Suprapubic skin (tissue), 4 donors: ENCODE results near the gene AACS. TPM values are rescaled to one million over a fixed set of nuclear protein-coding genes. Genes with fewer than 3 reads are reported as not detected.
"Not testable (repeated sequence)": the region's sequence is repeated elsewhere in the genome, so short reads cannot be mapped to it uniquely, and the experiment has no call there.

Experiments
- DNase-seq, 2 donors: peaks; one replicate each; pipeline ENCODE4 v3.0.0-alpha.2; 2019; ENCODE audit warnings: low spot score in 2 of 2
- H3K27ac ChIP-seq: fragments of 200-600 bp; sonication (generic); one replicate; pipeline ENCODE4 v1.5.1; 2019
- H3K27me3 ChIP-seq: fragments of 200-600 bp; sonication (generic); one replicate; pipeline ENCODE4 v1.5.1; 2019
- H3K36me3 ChIP-seq: fragments of 200-600 bp; sonication (generic); one replicate; pipeline ENCODE4 v1.5.1; 2019
- H3K4me1 ChIP-seq: fragments of 200-600 bp; sonication (generic); one replicate; pipeline ENCODE4 v1.5.1; 2019
- H3K4me3 ChIP-seq: fragments of 200-600 bp; sonication (generic); one replicate; pipeline ENCODE4 v1.5.1; 2019; ENCODE audit warnings: mild to moderate bottlenecking
- H3K9me3 ChIP-seq: fragments of 200-600 bp; sonication (generic); one replicate; pipeline ENCODE4 v1.5.1; 2019
- CTCF ChIP-seq, 2 donors: fragments of 200-600 bp in 1 of 2; fragments of 450-650 bp in 1 of 2; sonication (generic) in 1 of 2; IDR thresholded peaks; one replicate each; pipeline ENCODE4 v1.5.1; 2016 to 2019; ENCODE audit warnings: antibody characterized with exemption in 2 of 2, mild to moderate bottlenecking in 1 of 2, moderate library complexity in 1 of 2
- EP300 ChIP-seq: sonication (generic); formaldehyde crosslinking; IDR thresholded peaks from one replicate; pipeline ENCODE4 v1.6.1; 2017; ENCODE audit warnings: antibody characterized with exemption
- POLR2A ChIP-seq, 2 donors: fragments of 450-650 bp; IDR thresholded peaks; one replicate each; pipeline ENCODE4 v1.6.1; 2017; ENCODE audit warnings: antibody characterized with exemption in 2 of 2, mild to moderate bottlenecking in 2 of 2, moderate library complexity in 2 of 2
- POLR2AphosphoS5 ChIP-seq, 3 donors: sonication (generic); formaldehyde crosslinking; IDR thresholded peaks; one replicate each; pipeline ENCODE4 v1.6.1; 2017; ENCODE audit warnings: antibody characterized with exemption in 3 of 3
- WGBS: methylation state at CpG from one replicate; pipeline ENCODE4 v1.1.5; 2018; 5-methylcytosine and 5-hydroxymethylcytosine counted together
- total RNA-seq, 4 donors: library from RNA; depleted of rRNA; stranded (reverse); fragments of >200 nt; gene quantifications; one replicate each; pipeline ENCODE4 v1.1.0, GENCODE V29; 2016

Gene AACS
- total RNA-seq, 4 donors from 2014 or later: 69.0 to 103 (median 77.0) TPM

GRCh38 chr12:125056306-125056705, 8.9 kb upstream of the AACS start:
- Histone ChIP-seq H3K27me3 (no peaks in the 10 kb centered on the region), H3K4me1 (no peaks in the 10 kb centered on the region), H3K36me3 (no peaks in the 10 kb centered on the region), H3K4me3 (no peak overlapping the region), H3K9me3 (no peaks in the 10 kb centered on the region), H3K27ac (no peak overlapping the region)
- no peak for DNase-seq
- TF ChIP-seq POLR2A (IDR thresholded peaks at IDR 0.05) (no peak), EP300 (no peak), CTCF (IDR thresholded peaks at IDR 0.05) (no peak), POLR2AphosphoS5 (IDR thresholded peaks at IDR 0.05) (no peak)
- 85% methylated on average over 14 of the region's 14 CpGs for WGBS

GRCh38 chr12:125057708-125058107, 7.5 kb upstream of the AACS start:
- no peak for DNase-seq
- H3K27ac ChIP-seq: no peak overlapping the region
- no peak overlapping the region for H3K4me3 ChIP-seq
- WGBS: 85% methylated on average over 3 of the region's 5 CpGs
- H3K36me3 ChIP-seq: no peaks in the 10 kb centered on the region
- no peaks in the 10 kb centered on the region for H3K4me1 ChIP-seq
- no peaks in the 10 kb centered on the region for H3K9me3 ChIP-seq
- no peak for TF ChIP-seq EP300
- no peak for TF ChIP-seq POLR2AphosphoS5 (IDR thresholded peaks at IDR 0.05)
- TF ChIP-seq CTCF (IDR thresholded peaks at IDR 0.05): no peak
- TF ChIP-seq POLR2A (IDR thresholded peaks at IDR 0.05): no peak
- no peaks in the 10 kb centered on the region for H3K27me3 ChIP-seq

GRCh38 chr12:125061229-125061628, 4.0 kb upstream of the AACS start:
- Histone ChIP-seq H3K36me3 (no peaks in the 10 kb centered on the region), H3K27me3 (no peaks in the 10 kb centered on the region), H3K9me3 (no peaks in the 10 kb centered on the region), H3K4me3 (no peak overlapping the region), H3K27ac (no peak overlapping the region), H3K4me1 (peaks cover 11% of the 10 kb centered on the region)
- TF ChIP-seq EP300 (no peak), POLR2A (IDR thresholded peaks at IDR 0.05) (no peak), CTCF (IDR thresholded peaks at IDR 0.05) (no peak), POLR2AphosphoS5 (IDR thresholded peaks at IDR 0.05) (no peak)
- WGBS: 97% methylated on average over 3 of the region's 3 CpGs
- DNase-seq: no peak

- DNase-seq, H3K4me3 ChIP-seq, H3K27me3 ChIP-seq, H3K36me3 ChIP-seq, H3K9me3 ChIP-seq, H3K27ac ChIP-seq: not testable (repeated sequence)
- peaks cover 24% of the 10 kb centered on the region for H3K4me1 ChIP-seq
- WGBS: 91% methylated on average over 4 of the region's 4 CpGs
These were observed 1.7 kb upstream of the AACS start for GRCh38 chr12:125063522-125063921.

- 69% methylated on average over 5 of the region's 5 CpGs for WGBS
- DNase-seq: no peak
- no peaks in the 10 kb centered on the region for H3K36me3 ChIP-seq
- TF ChIP-seq POLR2AphosphoS5 (IDR thresholded peaks at IDR 0.05): no peak
- no peak for TF ChIP-seq POLR2A (IDR thresholded peaks at IDR 0.05)
- TF ChIP-seq CTCF (IDR thresholded peaks at IDR 0.05): no peak
- TF ChIP-seq EP300: no peak
- H3K27ac ChIP-seq: no peak overlapping the region
- no peaks in the 10 kb centered on the region for H3K27me3 ChIP-seq
- no peaks in the 10 kb centered on the region for H3K9me3 ChIP-seq
- peaks cover 25% of the 10 kb centered on the region for H3K4me1 ChIP-seq
- peak overlapping the region; percentile 77 for H3K4me3 ChIP-seq
These were observed 743 bp upstream of the AACS start for GRCh38 chr12:125064492-125064891.

- Histone ChIP-seq H3K27me3 (no peaks in the 10 kb centered on the region), H3K4me1 (peaks cover 27% of the 10 kb centered on the region), H3K4me3 (peak overlapping the region; percentile 77), H3K36me3 (no peaks in the 10 kb centered on the region), H3K9me3 (no peaks in the 10 kb centered on the region), H3K27ac (peak overlapping the region; percentile 62)
- TF ChIP-seq CTCF (IDR thresholded peaks at IDR 0.05) (no peak), EP300 (no peak), POLR2A (IDR thresholded peaks at IDR 0.05) (no peak), POLR2AphosphoS5 (IDR thresholded peaks at IDR 0.05) (no peak)
- WGBS: 57% methylated on average over 11 of the region's 18 CpGs
- no peak for DNase-seq
These were observed 810 bp downstream of the AACS start for GRCh38 chr12:125065919-125066570.
